PC-3 (cell line): ENCODE measurements around the gene GGCX.

ENCODE experiments used
- CTCF ChIP-seq: fragments of 300-600 bp; sonication (generic); conservative IDR thresholded peaks from 2 replicates; pipeline ENCODE4 v1.5.1; 2017; ENCODE audit warnings: antibody characterized with exemption, low read depth, mild to moderate bottlenecking, low read length
- EZH2 ChIP-seq: fragments of 300-600 bp; sonication (generic); IDR thresholded peaks from one replicate; pipeline ENCODE4 v1.6.1; 2017; ENCODE audit warnings: antibody characterized with exemption, mild to moderate bottlenecking, low read length; ENCODE audit not compliant: unreplicated experiment

DNA sequence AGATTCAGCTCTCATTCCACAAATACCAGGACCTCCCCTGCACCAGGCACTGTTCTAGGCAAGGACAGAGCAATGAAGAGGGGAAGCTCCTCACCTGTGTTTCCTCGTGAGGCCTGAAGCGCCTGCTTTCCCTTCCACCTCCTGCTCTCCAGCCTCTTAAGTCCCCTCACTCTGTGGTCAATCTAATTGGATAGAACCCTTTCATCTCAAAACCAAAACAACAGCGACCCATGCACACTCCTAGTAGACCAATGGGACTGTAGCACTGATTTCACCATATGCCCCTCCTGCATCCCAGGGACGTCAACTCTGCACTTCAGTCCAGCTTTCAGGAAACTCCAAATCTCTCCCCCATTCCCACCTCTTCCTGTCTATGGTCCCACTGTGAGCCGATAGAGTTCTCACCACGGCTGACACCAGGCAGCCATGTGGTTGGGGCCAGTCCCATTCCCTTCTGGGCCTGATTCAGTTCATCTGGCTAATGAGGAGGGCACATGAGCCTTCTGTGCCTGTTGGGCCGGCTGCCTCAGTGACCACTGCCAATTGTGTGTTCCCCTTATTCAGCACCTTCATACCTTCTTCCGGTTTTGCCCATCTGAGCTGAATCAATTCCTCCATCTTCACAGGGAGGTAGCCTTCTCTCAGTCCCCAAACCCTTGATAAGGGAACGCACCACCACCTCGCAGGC is 55.6 kb downstream of the GGCX start:
- TF ChIP-seq CTCF (no peak), EZH2 (no peak)
